Measurements from ENCODE around the gene CAPN8.
"Not testable (repeated sequence)": the region's sequence is repeated elsewhere in the genome, so short reads cannot be mapped to it uniquely, and the experiment has no call there.

The CAPN8 gene

GRCh38 chr1:223525957-223526356 is 139.5 kb downstream of the CAPN8 start:
- no peak for DNase-seq (ENCODE audit: low spot score)

GRCh38 chr1:223525546-223525945 is 140.0 kb downstream of the CAPN8 start:
- DNase-seq (ENCODE audit: low spot score): no peak

- DNase-seq (ENCODE audit: low spot score): no peak
Measured at GRCh38 chr1:223524930-223525451, 140.5 kb downstream of the CAPN8 start.

- DNase-seq (ENCODE audit: low spot score): no peak
Measured at GRCh38 chr1:223521150-223521549, 144.4 kb downstream of the CAPN8 start.

GRCh38 chr1:223520200-223520599 is 145.3 kb downstream of the CAPN8 start:
- no peak for DNase-seq (ENCODE audit: low spot score)

- DNase-seq (ENCODE audit: low spot score): no peak
Measured at GRCh38 chr1:223519116-223519515, 146.4 kb downstream of the CAPN8 start.

- not testable (repeated sequence) for DNase-seq (ENCODE audit: low spot score)
Measured at GRCh38 chr1:223518553-223518952, 146.9 kb downstream of the CAPN8 start.

GRCh38 chr1:223515926-223516325 is 149.6 kb downstream of the CAPN8 start:
- no peak for DNase-seq (ENCODE audit: low spot score)

GRCh38 chr1:223515421-223515820 is 150.1 kb downstream of the CAPN8 start:
- DNase-seq (ENCODE audit: low spot score): no peak

GRCh38 chr1:223514644-223515043 is 150.9 kb downstream of the CAPN8 start:
- no peak for DNase-seq (ENCODE audit: low spot score)

- DNase-seq (ENCODE audit: low spot score): no peak
Measured at GRCh38 chr1:223513309-223513708, 152.2 kb downstream of the CAPN8 start.

GRCh38 chr1:223512057-223512456 is 153.4 kb downstream of the CAPN8 start:
- no peak for DNase-seq (ENCODE audit: low spot score)

- no peak for DNase-seq (ENCODE audit: low spot score)
Measured at GRCh38 chr1:223508796-223509195, 156.7 kb downstream of the CAPN8 start.

- no peak for DNase-seq (ENCODE audit: low spot score)
Measured at GRCh38 chr1:223504741-223505140, 160.8 kb downstream of the CAPN8 start.

- no peak for DNase-seq (ENCODE audit: low spot score)
Measured at GRCh38 chr1:223503348-223503747, 162.2 kb downstream of the CAPN8 start.

- no peak for DNase-seq (ENCODE audit: low spot score)
Measured at GRCh38 chr1:223500560-223501425, 164.7 kb downstream of the CAPN8 start.

GRCh38 chr1:223496883-223497282 is 168.6 kb downstream of the CAPN8 start:
- DNase-seq (ENCODE audit: low spot score): no peak

GRCh38 chr1:223494926-223495645 is 170.4 kb downstream of the CAPN8 start:
- no peak for DNase-seq (ENCODE audit: low spot score)

- no peak for DNase-seq (ENCODE audit: low spot score)
Measured at GRCh38 chr1:223492044-223492443, 173.5 kb downstream of the CAPN8 start.

Measured in pons (tissue), 1 donor.